ENCODE measurements around the gene COMT. TPM values are rescaled to one million over a fixed set of nuclear protein-coding genes. Genes with fewer than 3 reads are reported as not detected.

Gene COMT
- total RNA-seq, 1 experiment from 2014 or later = 196 TPM

GRCh38 chr22:19960491-19961200 lies 19.1 kb downstream of the COMT start:
- H3K4me3 Mint-ChIP-seq (ENCODE audit: unreplicated experiment) = no peak overlapping the region
- no peak for DNase-seq (ENCODE audit: unreplicated experiment)
- H3K27me3 Mint-ChIP-seq (ENCODE audit: insufficient read depth, unreplicated experiment) = no peaks in the 10 kb centered on the region
- intact Hi-C loops (cut with micrococcal nuclease) = no loop called here
- H3K27ac Mint-ChIP-seq (ENCODE audit: low read depth, unreplicated experiment) = no peak overlapping the region
- ChIA-PET CTCF (interaction anchor here (0.6 kb wide), 2 partner anchors 13 to 230 kb away, joined by 3 to 4 read pairs; no protein-coding TSS in a partner anchor), POLR2A (no interaction called here)
- H3K36me3 Mint-ChIP-seq (ENCODE audit: insufficient read depth, unreplicated experiment) = peaks cover 21% of the 10 kb centered on the region
- H3K4me1 Mint-ChIP-seq (ENCODE audit: insufficient read depth, unreplicated experiment) = peaks cover 5% of the 10 kb centered on the region
- BruUV-seq (replicated peaks) = no TSS peak
- no peak for TF ChIP-seq CTCF (IDR thresholded peaks at IDR 0.05; ENCODE audit: unreplicated experiment)
- H3K9me3 Mint-ChIP-seq (ENCODE audit: unreplicated experiment) = no peaks in the 10 kb centered on the region

DNA sequence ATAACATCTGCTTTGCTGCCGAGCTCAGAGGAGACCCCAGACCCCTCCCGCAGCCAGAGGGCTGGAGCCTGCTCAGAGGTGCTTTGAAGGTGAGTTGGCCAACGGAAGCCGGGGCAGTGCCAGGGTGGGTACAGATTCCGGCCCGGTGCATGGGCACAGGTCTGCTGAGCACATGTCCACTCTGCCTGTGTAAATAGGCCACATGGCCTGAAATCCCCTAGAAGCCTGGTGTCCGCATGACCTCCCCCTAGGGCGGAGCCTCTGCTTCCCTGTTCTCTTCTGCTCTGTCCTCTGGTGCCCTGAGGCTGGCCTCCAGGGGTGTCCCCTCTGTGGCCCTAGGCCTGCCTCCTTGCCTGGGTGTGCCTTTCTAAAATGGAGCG lies 19.6 kb downstream of the COMT start:
- intact Hi-C loops (cut with micrococcal nuclease) = no loop called here
- no TSS peak for BruUV-seq (replicated peaks)
- Mint-ChIP-seq H3K9me3 (ENCODE audit: unreplicated experiment) (no peaks in the 10 kb centered on the region), H3K4me1 (ENCODE audit: insufficient read depth, unreplicated experiment) (peaks cover 5% of the 10 kb centered on the region), H3K27me3 (ENCODE audit: insufficient read depth, unreplicated experiment) (no peaks in the 10 kb centered on the region), H3K27ac (ENCODE audit: low read depth, unreplicated experiment) (no peak overlapping the region), H3K36me3 (ENCODE audit: insufficient read depth, unreplicated experiment) (peaks cover 23% of the 10 kb centered on the region), H3K4me3 (ENCODE audit: unreplicated experiment) (no peak overlapping the region)
- no peak for DNase-seq (ENCODE audit: unreplicated experiment)
- CTCF ChIA-PET = interaction anchor here (0.6 kb wide), 2 partner anchors 13 to 231 kb away, joined by 3 to 4 read pairs; no protein-coding TSS in a partner anchor
- POLR2A ChIA-PET = no interaction called here
- TF ChIP-seq CTCF (IDR thresholded peaks at IDR 0.05; ENCODE audit: unreplicated experiment) = no peak

GRCh38 chr22:19961868-19962245 lies 20.3 kb downstream of the COMT start:
- intact Hi-C loops (cut with micrococcal nuclease) = loop anchor here (2.0 kb wide), 1 partner anchor 67 kb away; no protein-coding TSS in a partner anchor
- no peak for TF ChIP-seq CTCF (IDR thresholded peaks at IDR 0.05; ENCODE audit: unreplicated experiment)
- Mint-ChIP-seq H3K4me1 (ENCODE audit: insufficient read depth, unreplicated experiment) (peaks cover 5% of the 10 kb centered on the region), H3K4me3 (ENCODE audit: unreplicated experiment) (no peak overlapping the region), H3K36me3 (ENCODE audit: insufficient read depth, unreplicated experiment) (peaks cover 25% of the 10 kb centered on the region), H3K9me3 (ENCODE audit: unreplicated experiment) (no peaks in the 10 kb centered on the region), H3K27me3 (ENCODE audit: insufficient read depth, unreplicated experiment) (no peaks in the 10 kb centered on the region), H3K27ac (ENCODE audit: low read depth, unreplicated experiment) (no peak overlapping the region)
- DNase-seq (ENCODE audit: unreplicated experiment) = no peak
- BruUV-seq (replicated peaks) = no TSS peak
- ChIA-PET CTCF (interaction anchor here (0.5 to 0.6 kb wide), 2 partner anchors 11 to 49 kb away, joined by 3 read pairs; no protein-coding TSS in a partner anchor), POLR2A (no interaction called here)

DNA sequence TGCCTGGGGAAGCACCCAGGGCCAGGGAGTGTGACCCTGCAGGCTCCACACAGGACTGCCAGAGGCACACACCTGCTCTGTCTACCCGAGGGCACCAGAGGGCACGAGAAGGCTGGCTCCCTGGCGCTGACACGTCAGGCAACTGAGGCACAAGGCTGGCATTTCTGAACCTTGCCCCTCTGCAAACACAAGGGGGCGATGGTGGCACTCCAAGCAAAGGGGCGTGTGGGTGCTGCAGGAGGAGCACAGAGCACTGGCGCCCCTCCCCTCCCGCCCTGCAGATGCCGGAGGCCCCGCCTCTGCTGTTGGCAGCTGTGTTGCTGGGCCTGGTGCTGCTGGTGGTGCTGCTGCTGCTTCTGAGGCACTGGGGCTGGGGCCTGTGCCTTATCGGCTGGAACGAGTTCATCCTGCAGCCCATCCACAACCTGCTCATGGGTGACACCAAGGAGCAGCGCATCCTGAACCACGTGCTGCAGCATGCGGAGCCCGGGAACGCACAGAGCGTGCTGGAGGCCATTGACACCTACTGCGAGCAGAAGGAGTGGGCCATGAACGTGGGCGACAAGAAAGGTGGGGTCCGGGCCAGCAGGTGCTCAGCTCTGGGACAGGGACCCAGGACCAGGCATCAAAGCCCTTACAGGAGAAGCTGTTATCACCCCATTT lies 20.8 kb downstream of the COMT start:
- ChIA-PET CTCF (interaction anchor here (0.5 to 1.3 kb wide), 4 partner anchors 9 to 49 kb away, joined by 3 to 5 read pairs (median 4); no protein-coding TSS in a partner anchor), POLR2A (no interaction called here)
- no peaks in the 10 kb centered on the region for H3K27me3 Mint-ChIP-seq (ENCODE audit: insufficient read depth, unreplicated experiment)
- H3K27ac Mint-ChIP-seq (ENCODE audit: low read depth, unreplicated experiment) = no peak overlapping the region
- peak; percentile 85 for DNase-seq (ENCODE audit: unreplicated experiment)
- H3K36me3 Mint-ChIP-seq (ENCODE audit: insufficient read depth, unreplicated experiment) = peaks cover 25% of the 10 kb centered on the region
- H3K4me3 Mint-ChIP-seq (ENCODE audit: unreplicated experiment) = no peak overlapping the region
- intact Hi-C loops (cut with micrococcal nuclease) = loop anchor here (2.0 kb wide), 1 partner anchor 66 kb away; no protein-coding TSS in a partner anchor
- TF ChIP-seq CTCF (IDR thresholded peaks at IDR 0.05; ENCODE audit: unreplicated experiment) = peak; percentile 77
- peaks cover 5% of the 10 kb centered on the region for H3K4me1 Mint-ChIP-seq (ENCODE audit: insufficient read depth, unreplicated experiment)
- no peaks in the 10 kb centered on the region for H3K9me3 Mint-ChIP-seq (ENCODE audit: unreplicated experiment)
- no TSS peak for BruUV-seq (replicated peaks)

Data from MCF 10A (cell line).